GM21825 (cell line): ENCODE results near the gene IQUB.
"Not testable (repeated sequence)": the region's sequence is repeated elsewhere in the genome, so short reads cannot be mapped to it uniquely, and the experiment has no call there.

Experiments used
- ATAC-seq: cut with Tn5 transposase; IDR thresholded peaks from one replicate; pipeline ENCODE4 v1.9.1; 2021; ENCODE audit warnings: mild to moderate bottlenecking, moderate library complexity; ENCODE audit not compliant: unreplicated experiment

The IQUB gene

GRCh38 chr7:123423622-123424021, 110.8 kb downstream of the IQUB start:
- ATAC-seq = no peak

- ATAC-seq = no peak
Measured at GRCh38 chr7:123417580-123417979, 116.8 kb downstream of the IQUB start.

- ATAC-seq = no peak
Measured at GRCh38 chr7:123415625-123416024, 118.8 kb downstream of the IQUB start.

GRCh38 chr7:123410273-123410904, 124.0 kb downstream of the IQUB start:
- no peak for ATAC-seq

GRCh38 chr7:123407951-123408350, 126.4 kb downstream of the IQUB start:
- ATAC-seq = not testable (repeated sequence)
